Neural cell (in vitro differentiated cells): ENCODE data around the gene SMIM14.

Source experiments
- CTCF ChIP-seq: fragments of 450-650 bp; IDR thresholded peaks from 2 replicates; pipeline ENCODE4 v1.5.1; 2014; ENCODE audit warnings: antibody characterized with exemption, mild to moderate bottlenecking, moderate library complexity; ENCODE audit not compliant: poor library complexity, severe bottlenecking
- EP300 ChIP-seq: fragments of 450-650 bp; conservative IDR thresholded peaks from 2 replicates; pipeline ENCODE4 v1.6.1; 2014; ENCODE audit warnings: antibody characterized with exemption, mild to moderate bottlenecking, moderate library complexity; ENCODE audit not compliant: poor library complexity, severe bottlenecking
- EZH2 ChIP-seq: fragments of 200-600, 300-800 bp; shearing (Covaris generic), sonication (generic); IDR thresholded peaks from 2 replicates; pipeline ENCODE4 v1.6.1; 2014; ENCODE audit warnings: antibody characterized with exemption, low read length, borderline replicate concordance, mild to moderate bottlenecking; ENCODE audit not compliant: insufficient read depth, poor library complexity, severe bottlenecking
- POLR2AphosphoS5 ChIP-seq: IDR thresholded peaks from 2 replicates; pipeline ENCODE4 v1.6.1; 2012
- RAD21 ChIP-seq: fragments of 450-650 bp; conservative IDR thresholded peaks from 2 replicates; pipeline ENCODE4 v1.6.1; 2014; ENCODE audit warnings: antibody characterized with exemption, mild to moderate bottlenecking, moderate library complexity
- REST ChIP-seq: IDR thresholded peaks from 2 replicates; pipeline ENCODE4 v1.6.1; 2012; ENCODE audit warnings: borderline replicate concordance
- SMC3 ChIP-seq: fragments of 450-650 bp; conservative IDR thresholded peaks from 2 replicates; pipeline ENCODE4 v1.6.1; 2014; ENCODE audit warnings: antibody characterized with exemption, mild to moderate bottlenecking, moderate library complexity; ENCODE audit not compliant: poor library complexity
- TAF1 ChIP-seq: IDR thresholded peaks from 2 replicates; pipeline ENCODE4 v1.6.1; 2012; ENCODE audit warnings: low read depth

GRCh38 chr4:39571504-39571903 is 67.2 kb downstream of the SMIM14 start:
- no peak for TF ChIP-seq CTCF
- TF ChIP-seq EZH2: no peak
- no peak for TF ChIP-seq RAD21
- TF ChIP-seq TAF1: no peak
- no peak for TF ChIP-seq EP300
- no peak for TF ChIP-seq REST
- TF ChIP-seq POLR2AphosphoS5: no peak
- TF ChIP-seq SMC3: no peak
